Hematopoietic multipotent progenitor cell treated with erythropoietin and hydrocortisone succinate and interleukin-3 and kit ligand, for 15 days (in vitro differentiated cells): ENCODE data around the gene LGALS7B.
"Not testable (repeated sequence)": the region's sequence is repeated elsewhere in the genome, so short reads cannot be mapped to it uniquely, and the experiment has no call there.

Source experiments
- DNase-seq: peaks from one replicate; pipeline ENCODE4 v3.0.0-alpha.2; 2015; ENCODE audit warnings: low spot score

LGALS7B gene

GRCh38 chr19:38770228-38770948, 18.6 kb upstream of the LGALS7B start:
- DNase-seq = not testable (repeated sequence)

GRCh38 chr19:38770949-38771275, 18.1 kb upstream of the LGALS7B start:
- DNase-seq = not testable (repeated sequence)

GRCh38 chr19:38771569-38771968, 17.4 kb upstream of the LGALS7B start:
- not testable (repeated sequence) for DNase-seq

GRCh38 chr19:38773469-38774177, 15.4 kb upstream of the LGALS7B start, which contains the start of gene LGALS7:
LGALS7 (minus strand) TSS chr19:38773517; CDS start chr19:38773492, 25 bp downstream.
- no peak for DNase-seq

GRCh38 chr19:38774181-38774950, 14.6 kb upstream of the LGALS7B start:
- no peak for DNase-seq

GRCh38 chr19:38778733-38779132, 10.3 kb upstream of the LGALS7B start:
- DNase-seq = no peak

GRCh38 chr19:38780443-38780842, 8.6 kb upstream of the LGALS7B start:
- DNase-seq = no peak

- peak; percentile 64 for DNase-seq
Measured at GRCh38 chr19:38781058-38781457, 7.9 kb upstream of the LGALS7B start.

- DNase-seq = not testable (repeated sequence)
Measured at GRCh38 chr19:38782212-38782611, 6.8 kb upstream of the LGALS7B start.

- DNase-seq = no peak
Measured at GRCh38 chr19:38784224-38784623, 4.8 kb upstream of the LGALS7B start.

GRCh38 chr19:38785187-38785699, 3.8 kb upstream of the LGALS7B start:
- no peak for DNase-seq

- DNase-seq = not testable (repeated sequence)
Measured at GRCh38 chr19:38786061-38786460, 2.9 kb upstream of the LGALS7B start.

GRCh38 chr19:38786572-38787265, 2.3 kb upstream of the LGALS7B start:
- DNase-seq = no peak

- not testable (repeated sequence) for DNase-seq
Measured at GRCh38 chr19:38790507-38791403, 1.8 kb downstream of the LGALS7B start.

- DNase-seq = not testable (repeated sequence)
Measured at GRCh38 chr19:38791451-38792064, 2.6 kb downstream of the LGALS7B start.

- no peak for DNase-seq
Measured at GRCh38 chr19:38792250-38793111, 3.5 kb downstream of the LGALS7B start.

GRCh38 chr19:38793177-38793576, 4.2 kb downstream of the LGALS7B start:
- DNase-seq = no peak

GRCh38 chr19:38793671-38794070, 4.7 kb downstream of the LGALS7B start:
- no peak for DNase-seq

- no peak for DNase-seq
Measured at GRCh38 chr19:38795549-38795948, 6.5 kb downstream of the LGALS7B start.
